HG03095 (cell line): ENCODE data around the gene GPC5.
"Not testable (repeated sequence)": the region's sequence is repeated elsewhere in the genome, so short reads cannot be mapped to it uniquely, and the experiment has no call there.

Experiments
- ATAC-seq: cut with Tn5 transposase; IDR thresholded peaks from one replicate; pipeline ENCODE4 v1.9.1; 2021; ENCODE audit warnings: moderate library complexity; ENCODE audit not compliant: unreplicated experiment

GPC5 gene

GRCh38 chr13:92679602-92680001 is 1281.2 kb downstream of the GPC5 start:
- no peak for ATAC-seq

- no peak for ATAC-seq
These were observed 1282.8 kb downstream of the GPC5 start for GRCh38 chr13:92681239-92681638.

GRCh38 chr13:92682832-92683517 is 1284.6 kb downstream of the GPC5 start:
- no peak for ATAC-seq

GRCh38 chr13:92694047-92694446 is 1295.6 kb downstream of the GPC5 start:
- no peak for ATAC-seq

GRCh38 chr13:92695827-92696226 is 1297.4 kb downstream of the GPC5 start:
- not testable (repeated sequence) for ATAC-seq

GRCh38 chr13:92716749-92717148 is 1318.3 kb downstream of the GPC5 start:
- no peak for ATAC-seq

GRCh38 chr13:92717857-92718256 is 1319.4 kb downstream of the GPC5 start:
- no peak for ATAC-seq

GRCh38 chr13:92719868-92720267 is 1321.4 kb downstream of the GPC5 start:
- ATAC-seq, result no peak

GRCh38 chr13:92721620-92722019 is 1323.2 kb downstream of the GPC5 start:
- ATAC-seq, result no peak

GRCh38 chr13:92727118-92727517 is 1328.7 kb downstream of the GPC5 start:
- ATAC-seq, result no peak

GRCh38 chr13:92734068-92734467 is 1335.6 kb downstream of the GPC5 start:
- no peak for ATAC-seq

- no peak for ATAC-seq
These were observed 1336.1 kb downstream of the GPC5 start for GRCh38 chr13:92734545-92734944.

- ATAC-seq, result no peak
These were observed 1337.5 kb downstream of the GPC5 start for GRCh38 chr13:92735909-92736308.

GRCh38 chr13:92739306-92739818 is 1340.9 kb downstream of the GPC5 start:
- ATAC-seq, result no peak

- no peak for ATAC-seq
These were observed 1345.6 kb downstream of the GPC5 start for GRCh38 chr13:92743992-92744391.

GRCh38 chr13:92745258-92745657 is 1346.8 kb downstream of the GPC5 start:
- ATAC-seq, result no peak

- ATAC-seq, result not testable (repeated sequence)
These were observed 1354.3 kb downstream of the GPC5 start for GRCh38 chr13:92752705-92753104.

GRCh38 chr13:92761710-92762109 is 1363.3 kb downstream of the GPC5 start:
- no peak for ATAC-seq

GRCh38 chr13:92767468-92767867 is 1369.0 kb downstream of the GPC5 start:
- no peak for ATAC-seq

GRCh38 chr13:92768602-92769001 is 1370.2 kb downstream of the GPC5 start:
- no peak for ATAC-seq

GRCh38 chr13:92769046-92769445 is 1370.6 kb downstream of the GPC5 start:
- ATAC-seq, result no peak

- ATAC-seq, result no peak
These were observed 1377.2 kb downstream of the GPC5 start for GRCh38 chr13:92775658-92776057.
